Astrocyte of the spinal cord (primary cell): ENCODE measurements around the gene LHX5.

Source experiments
- DNase-seq: peaks from one replicate; pipeline ENCODE4 v3.0.0; 2011; ENCODE audit warnings: low read depth, low spot score
- H3K4me3 ChIP-seq: 2 replicates; pipeline ENCODE4 v1.5.1; 2011; ENCODE audit warnings: low read depth, mild to moderate bottlenecking, low read length, moderate library complexity
- CTCF ChIP-seq: IDR thresholded peaks from 2 replicates; pipeline ENCODE4 v1.5.1; 2012; ENCODE audit warnings: low read depth, mild to moderate bottlenecking, low read length, inconsistent platforms
- in situ Hi-C: cut with HindIII; loops from 2 replicates; pipeline ENCODE4 v1.10.0; 2017; ENCODE audit warnings: low sequenced_read_pairs

Gene LHX5

GRCh38 chr12:113420996-113421595 is 50.6 kb downstream of the LHX5 start:
- no peak for DNase-seq
- in situ Hi-C loops = no loop called here
- no peak for TF ChIP-seq CTCF
- no peak overlapping the region for H3K4me3 ChIP-seq

DNA sequence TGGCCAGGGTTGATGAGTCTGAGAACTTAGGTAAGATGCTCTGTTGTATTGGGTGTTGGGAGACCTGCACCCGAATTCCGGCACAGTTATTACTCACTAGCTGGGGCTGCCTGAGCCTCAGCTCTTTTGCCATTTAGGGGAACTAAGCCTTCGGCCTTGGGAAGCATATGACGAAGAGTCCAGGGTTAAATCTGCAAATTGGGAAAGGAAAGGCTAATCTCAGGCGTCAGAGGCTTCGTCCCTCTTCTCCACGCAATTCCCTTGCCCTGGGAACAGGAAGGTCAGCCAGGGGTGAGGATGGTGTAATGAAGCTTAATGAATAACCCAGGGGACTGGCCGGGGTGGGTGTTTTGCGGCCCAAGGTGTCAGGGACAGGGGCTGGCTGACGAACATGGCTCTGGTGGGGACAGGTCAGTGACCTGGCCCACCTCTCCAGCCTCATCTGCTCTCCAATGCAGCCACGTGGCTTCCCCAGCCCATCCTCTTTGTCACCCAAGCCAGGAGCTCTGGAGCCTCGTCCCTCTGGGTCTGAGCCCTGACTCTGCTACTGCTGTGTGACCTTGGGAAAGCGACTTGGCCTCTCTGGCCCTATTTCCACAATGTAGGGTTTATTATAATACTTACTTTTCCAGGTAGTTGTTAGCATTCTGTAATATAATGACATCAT is 53.3 kb downstream of the LHX5 start:
- DNase-seq = no peak
- H3K4me3 ChIP-seq = no peak overlapping the region
- no peak for TF ChIP-seq CTCF
- in situ Hi-C loops = no loop called here

DNA sequence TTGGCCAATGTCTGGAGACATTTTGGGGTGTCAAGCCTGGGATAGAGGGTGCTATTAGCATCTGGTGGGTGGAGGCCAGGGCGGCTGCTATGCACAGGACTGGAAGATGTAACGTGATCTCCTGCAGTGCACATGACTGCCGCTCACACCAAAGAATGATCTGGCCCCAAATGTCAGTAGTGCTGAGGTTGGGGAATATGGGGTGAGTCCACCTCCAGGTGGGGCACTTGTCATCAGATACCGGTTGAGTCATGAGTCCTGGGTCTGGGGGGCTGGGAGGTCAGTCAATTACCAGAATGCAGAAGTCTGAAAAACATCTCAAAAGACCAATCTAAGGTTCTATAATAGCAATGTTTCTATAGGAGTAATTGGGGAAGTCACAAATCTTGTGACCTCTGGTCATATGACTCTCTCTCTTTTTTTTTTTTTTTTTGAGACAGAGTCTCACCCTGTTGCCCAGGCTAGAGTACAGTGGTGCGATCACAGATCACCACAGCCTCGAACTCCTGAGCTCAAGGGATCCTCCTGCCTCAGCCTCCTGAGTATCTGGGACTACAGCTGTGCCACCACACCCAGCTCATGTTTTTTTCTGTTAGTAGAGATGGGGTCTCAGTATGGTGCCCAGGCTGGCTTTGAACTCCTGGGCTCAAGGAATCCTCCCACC is 55.4 kb downstream of the LHX5 start:
- no peak overlapping the region for H3K4me3 ChIP-seq
- no peak for DNase-seq
- no peak for TF ChIP-seq CTCF
- in situ Hi-C loops = no loop called here

- in situ Hi-C loops = no loop called here
- DNase-seq = no peak
- no peak overlapping the region for H3K4me3 ChIP-seq
- TF ChIP-seq CTCF = no peak
Measured at GRCh38 chr12:113414519-113415038, 57.1 kb downstream of the LHX5 start.

DNA sequence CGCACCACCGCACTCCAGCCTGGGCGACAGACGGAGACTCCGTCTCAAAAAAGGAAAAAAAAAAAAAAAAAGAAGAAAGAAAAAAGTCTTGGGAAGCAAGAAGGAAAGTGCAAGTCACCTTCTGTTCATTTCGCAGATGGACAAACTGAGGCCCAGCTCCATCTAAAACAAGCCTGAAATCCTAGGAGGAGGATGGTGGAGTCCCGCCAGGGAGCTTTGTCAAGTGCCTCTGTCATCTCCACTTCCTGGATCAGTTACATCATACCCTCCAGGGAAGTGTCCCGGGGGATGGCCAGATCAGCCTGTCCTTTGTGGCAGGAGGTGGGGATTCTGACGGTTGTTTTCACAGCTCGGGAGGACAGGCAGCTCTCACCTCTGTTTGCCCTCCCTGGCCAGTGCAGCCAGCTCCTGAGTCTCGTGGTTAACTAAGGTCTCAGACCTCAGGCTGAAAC is 58.2 kb downstream of the LHX5 start:
- no peak overlapping the region for H3K4me3 ChIP-seq
- TF ChIP-seq CTCF = no peak
- in situ Hi-C loops = no loop called here
- no peak for DNase-seq
